Endothelial cell of umbilical vein (primary cell): ENCODE measurements around the gene HMCN1. TPM values are rescaled to one million over a fixed set of nuclear protein-coding genes. Genes with fewer than 3 reads are reported as not detected.

ENCODE experiments used
- BruUV-seq: library from RNA; stranded (reverse); fragments of 400-500 nt; replicated peaks from 2 replicates; lab custom pipeline; 2021; lab: Mats Ljungman, UMichigan
- CTCF ChIA-PET: fragments of 300-600, 350-600 bp; sonication (Branson Sonifier 250); formaldehyde crosslinking; loops from one replicate; lab custom pipeline; 2021; ENCODE audit warnings: antibody characterized with exemption, inconsistent platforms; lab: Charles Lee
- POLR2A ChIA-PET: fragments of 300-600, 350-600 bp; sonication (Branson Sonifier 250); formaldehyde crosslinking; loops from one replicate; lab custom pipeline; 2021; ENCODE audit warnings: antibody characterized with exemption, inconsistent platforms; lab: Charles Lee
- DNase-seq: peaks from one replicate; pipeline ENCODE4 v3.0.0-alpha.2; 2011; ENCODE audit warnings: low read depth, low spot score
- FAIRE-seq: peaks from 2 replicates; lab custom pipeline; 2011; peaks lifted over from hg19 to GRCh38; lab: Jason Lieb, UNC
- H2AFZ ChIP-seq: 2 replicates; pipeline ENCODE4 v1.6.0; 2012; ENCODE audit warnings: low read depth, low read length, control low read depth, inconsistent platforms
- H3K27ac ChIP-seq: 2 replicates; pipeline ENCODE4 v1.5.1; 2011; ENCODE audit warnings: low read depth, mild to moderate bottlenecking, control low read depth, low read length, moderate library complexity; ENCODE audit not compliant: insufficient read depth
- H3K27me3 ChIP-seq, 2 experiments: 2 replicates each; pipeline versions ENCODE4 v1.6.0 to v1.6.1; 2011; ENCODE audit warnings: low read length in 2 of 2, mixed read lengths in 1 of 2; ENCODE audit not compliant: control insufficient read depth in 2 of 2, insufficient read depth in 2 of 2
- H3K36me3 ChIP-seq, 2 experiments: 2 replicates in 1 of 2; 3 replicates in 1 of 2; pipeline ENCODE4 v1.5.1; 2011; ENCODE audit warnings: low read length in 2 of 2, mild to moderate bottlenecking in 1 of 2, moderate library complexity in 1 of 2; ENCODE audit not compliant: control insufficient read depth in 2 of 2, insufficient read depth in 2 of 2; ENCODE audit errors: extremely low read depth in 1 of 2
- H3K4me1 ChIP-seq: 3 replicates; pipeline ENCODE4 v1.5.1; 2011; ENCODE audit warnings: mild to moderate bottlenecking, low read length; ENCODE audit not compliant: control insufficient read depth, insufficient read depth; ENCODE audit errors: extremely low read depth
- H3K4me2 ChIP-seq: 2 replicates; pipeline ENCODE4 v1.6.1; 2011; ENCODE audit warnings: low read length, control low read depth, mixed read lengths; ENCODE audit not compliant: insufficient read depth
- H3K4me3 ChIP-seq, 3 experiments: fragments of 200-600 bp in 1 of 3; sonication (generic), shearing (Covaris generic) in 1 of 3; replicated peaks in 1 of 3; 2 replicates each; pipeline ENCODE4 v1.5.1; 2011 to 2016; ENCODE audit warnings: control low read depth in 3 of 3, low read length in 3 of 3, mild to moderate bottlenecking in 2 of 3, inconsistent platforms in 1 of 3, low read depth in 1 of 3, moderate library complexity in 1 of 3; ENCODE audit not compliant: insufficient read depth in 1 of 3
- H3K79me2 ChIP-seq: 2 replicates; pipeline ENCODE4 v1.6.0; 2012; ENCODE audit warnings: low read length, inconsistent platforms; ENCODE audit not compliant: control insufficient read depth, insufficient read depth
- H3K9ac ChIP-seq: replicated peaks from 2 replicates; pipeline ENCODE3; 2011; ENCODE audit warnings: low read length, control low read depth; ENCODE audit not compliant: insufficient read depth; ENCODE audit errors: extremely low read depth
- H3K9me1 ChIP-seq: replicated peaks from 3 replicates; pipeline ENCODE4 v1.6.0; 2011; ENCODE audit warnings: mild to moderate bottlenecking, low read length; ENCODE audit not compliant: control insufficient read depth, insufficient read depth; ENCODE audit errors: extremely low read depth
- H3K9me3 ChIP-seq: replicated peaks from 2 replicates; pipeline ENCODE4 v1.5.1; 2012; ENCODE audit warnings: low read length, inconsistent platforms; ENCODE audit not compliant: control insufficient read depth, insufficient read depth
- H4K20me1 ChIP-seq: replicated peaks from 2 replicates; pipeline ENCODE3; 2011; ENCODE audit warnings: mild to moderate bottlenecking, low read length; ENCODE audit not compliant: control insufficient read depth, insufficient read depth; ENCODE audit errors: extremely low read depth
- CTCF ChIP-seq, 2 donors: IDR thresholded peaks; 1 replicate in 1 of 2; 2 replicates in 1 of 2; pipeline ENCODE4 v1.5.1; 2011; ENCODE audit warnings: low read length in 2 of 2, mild to moderate bottlenecking in 2 of 2, moderate library complexity in 2 of 2, control low read depth in 1 of 2, inconsistent platforms in 1 of 2, low read depth in 1 of 2; ENCODE audit not compliant: insufficient read depth in 1 of 2; ENCODE audit errors: extremely low read depth in 1 of 2
- EZH2 ChIP-seq: IDR thresholded peaks from 2 replicates; pipeline ENCODE4 v1.6.1; 2012; ENCODE audit warnings: borderline replicate concordance, low read depth, mild to moderate bottlenecking, moderate library complexity, low read length, inconsistent platforms; ENCODE audit not compliant: severe bottlenecking
- GATA2 ChIP-seq: IDR thresholded peaks from 2 replicates; pipeline ENCODE4 v1.7.0; 2011; ENCODE audit warnings: low read depth, mild to moderate bottlenecking, moderate library complexity, mixed read lengths, low read length; ENCODE audit not compliant: insufficient read length, insufficient read depth
- JUN ChIP-seq: IDR thresholded peaks from 2 replicates; pipeline ENCODE4 v1.6.1; 2011; ENCODE audit warnings: borderline replicate concordance, low read depth; ENCODE audit not compliant: insufficient read length, insufficient read depth
- POLR2AphosphoS5 ChIP-seq: IDR thresholded peaks from 2 replicates; pipeline ENCODE4 v1.6.1; 2012; ENCODE audit warnings: low read depth, mild to moderate bottlenecking, control low read depth, low read length, moderate library complexity; ENCODE audit not compliant: insufficient read depth
- dilution Hi-C: fragments of 300-500 bp; cut with MboI; formaldehyde crosslinking; loops from one replicate; pipeline ENCODE4 v1.15.0; 2019; ENCODE audit warnings: low sequenced_read_pairs; ENCODE audit not compliant: extremely low pct_ligation_motif_present
- intact Hi-C: fragments of 100-400 bp; cut with micrococcal nuclease; formaldehyde crosslinking; loops from one replicate; pipeline ENCODE4 v1.10.0; 2022
- polyA plus RNA-seq, 4 experiments: library from polyadenylated mRNA; depleted of rRNA in 3 of 4; stranded (reverse) in 3 of 4; unstranded in 1 of 4; fragments of >200 nt; gene quantifications; 2 replicates each; pipeline versions ENCODE4 v1.2.1 to v1.2.3, GENCODE V29; 2011 to 2012; ENCODE audit warnings: missing spikeins in 1 of 4
- total RNA-seq: library from RNA; stranded (reverse); gene quantifications from 2 replicates; pipeline ENCODE4 v1.2.3, GENCODE V29; 2021

The HMCN1 gene
- total and polyA plus RNA-seq, 2 donors (not counting 3 experiments of a cell fraction or from before 2014, with no cell fraction given) = 10.3 to 16.0 TPM

GRCh38 chr1:185926588-185926987, 192.4 kb downstream of the HMCN1 start:
- no peak for FAIRE-seq
- POLR2A ChIA-PET = no interaction called here

More at GRCh38 chr1:185926588-185926987, 192.4 kb downstream of the HMCN1 start:
- Histone ChIP-seq H3K36me3 (no peaks in the 10 kb centered on the region), H3K27ac (no peak overlapping the region), H3K27me3 (no peaks in the 10 kb centered on the region), H3K4me1 (no peaks in the 10 kb centered on the region), H3K79me2 (no peaks in the 10 kb centered on the region), H3K4me3 (no peak overlapping the region), H3K4me2 (no peak overlapping the region), H3K9ac (no peak overlapping the region), H2AFZ (no peak overlapping the region), H3K9me1 (no peaks in the 10 kb centered on the region), H4K20me1 (no peaks in the 10 kb centered on the region), H3K9me3 (no peaks in the 10 kb centered on the region)
- BruUV-seq = no TSS peak
- intact Hi-C loops (no loop called here), dilution Hi-C loops (no loop called here)
- CTCF ChIA-PET = interaction anchor here (1.2 to 2.1 kb wide), 4 partner anchors 9 to 44 kb away, joined by 3 to 6 read pairs (median 6); no protein-coding TSS in a partner anchor
- TF ChIP-seq POLR2AphosphoS5 = no peak
- TF ChIP-seq CTCF (IDR thresholded peaks at IDR 0.05; ENCODE audit: extremely low read depth in 1 of 2, insufficient read depth in 1 of 2, low read depth in 1 of 2, low read length in 2 of 2) = no peak
- no peak for TF ChIP-seq GATA2
- no peak for TF ChIP-seq EZH2
- TF ChIP-seq JUN = no peak
- DNase-seq = no peak
